Measurements from ENCODE around the gene LDB3. TPM values are rescaled to one million over a fixed set of nuclear protein-coding genes. Genes with fewer than 3 reads are reported as not detected.

LDB3 gene
- total RNA-seq, 2 experiments from 2014 or later: 0.05 to 0.08 TPM

- Mint-ChIP-seq H3K27me3 (no peaks in the 10 kb centered on the region), H3K4me3 (no peak overlapping the region), H3K36me3 (ENCODE audit: low read depth) (no peaks in the 10 kb centered on the region), H3K27ac (no peak overlapping the region), H3K9me3 (no peaks in the 10 kb centered on the region), H3K4me1 (ENCODE audit: low read depth) (no peaks in the 10 kb centered on the region)
- Histone ChIP-seq H3K4me1 (ENCODE audit: insufficient read depth, low read length) (no peaks in the 10 kb centered on the region), H3K36me3 (ENCODE audit: insufficient read depth, low read length) (no peaks in the 10 kb centered on the region), H3K9me3 (ENCODE audit: control insufficient read depth in 1 of 2, insufficient read depth in 1 of 2, low read length in 2 of 2) (no peaks in the 10 kb centered on the region), H3K27me3 (ENCODE audit: control insufficient read depth in 1 of 2, insufficient read depth in 2 of 2, low read length in 2 of 2) (no peaks in the 10 kb centered on the region), H3K27ac (ENCODE audit: low read depth in 1 of 2, low read length in 2 of 2) (no peak overlapping the region), H3K4me3 (ENCODE audit: low read length) (no peak overlapping the region)
- TF ChIP-seq, protein P1, sequence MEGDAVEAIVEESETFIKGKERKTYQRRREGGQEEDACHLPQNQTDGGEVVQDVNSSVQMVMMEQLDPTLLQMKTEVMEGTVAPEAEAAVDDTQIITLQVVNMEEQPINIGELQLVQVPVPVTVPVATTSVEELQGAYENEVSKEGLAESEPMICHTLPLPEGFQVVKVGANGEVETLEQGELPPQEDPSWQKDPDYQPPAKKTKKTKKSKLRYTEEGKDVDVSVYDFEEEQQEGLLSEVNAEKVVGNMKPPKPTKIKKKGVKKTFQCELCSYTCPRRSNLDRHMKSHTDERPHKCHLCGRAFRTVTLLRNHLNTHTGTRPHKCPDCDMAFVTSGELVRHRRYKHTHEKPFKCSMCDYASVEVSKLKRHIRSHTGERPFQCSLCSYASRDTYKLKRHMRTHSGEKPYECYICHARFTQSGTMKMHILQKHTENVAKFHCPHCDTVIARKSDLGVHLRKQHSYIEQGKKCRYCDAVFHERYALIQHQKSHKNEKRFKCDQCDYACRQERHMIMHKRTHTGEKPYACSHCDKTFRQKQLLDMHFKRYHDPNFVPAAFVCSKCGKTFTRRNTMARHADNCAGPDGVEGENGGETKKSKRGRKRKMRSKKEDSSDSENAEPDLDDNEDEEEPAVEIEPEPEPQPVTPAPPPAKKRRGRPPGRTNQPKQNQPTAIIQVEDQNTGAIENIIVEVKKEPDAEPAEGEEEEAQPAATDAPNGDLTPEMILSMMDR (IDR thresholded peaks at IDR 0.05): no peak
- DNase-seq (no peak), ATAC-seq (ENCODE audit: poor library complexity) (no peak)
- ChIA-PET CTCF (no interaction called here), POLR2A (no interaction called here)
- intact Hi-C loops (cut with DNase I, micrococcal nuclease): no loop called here
These were observed 34.9 kb downstream of the LDB3 start for GRCh38 chr10:86703176-86703575.

DNA sequence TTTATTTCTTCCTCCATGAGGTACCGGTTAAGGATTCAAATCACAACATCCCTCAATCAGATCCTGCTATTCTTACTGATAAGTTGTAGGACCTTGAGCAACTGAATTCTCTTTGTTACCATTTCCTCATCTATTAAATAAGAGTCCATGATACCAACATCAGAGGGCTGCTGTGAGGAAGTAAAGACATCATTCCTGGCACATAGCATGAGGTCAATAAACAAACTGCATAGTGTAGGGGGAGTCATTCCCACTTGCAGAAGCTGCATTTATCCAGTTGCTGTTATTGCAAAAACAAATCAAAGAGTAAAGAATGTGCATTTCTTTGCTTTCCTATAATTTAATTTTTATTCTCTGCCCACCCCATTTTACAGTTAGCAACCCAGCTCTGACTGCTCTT is 36.8 kb downstream of the LDB3 start:
- Mint-ChIP-seq H3K9me3 (no peaks in the 10 kb centered on the region), H3K27me3 (no peaks in the 10 kb centered on the region), H3K4me3 (no peak overlapping the region), H3K36me3 (ENCODE audit: low read depth) (no peaks in the 10 kb centered on the region), H3K27ac (no peak overlapping the region), H3K4me1 (ENCODE audit: low read depth) (no peaks in the 10 kb centered on the region)
- Histone ChIP-seq H3K27ac (ENCODE audit: low read depth in 1 of 2, low read length in 2 of 2) (no peak overlapping the region), H3K36me3 (ENCODE audit: insufficient read depth, low read length) (no peaks in the 10 kb centered on the region), H3K4me3 (ENCODE audit: low read length) (no peak overlapping the region), H3K4me1 (ENCODE audit: insufficient read depth, low read length) (no peaks in the 10 kb centered on the region), H3K9me3 (ENCODE audit: control insufficient read depth in 1 of 2, insufficient read depth in 1 of 2, low read length in 2 of 2) (peaks cover 0 to 4% of the 10 kb centered on the region in 2 experiments), H3K27me3 (ENCODE audit: control insufficient read depth in 1 of 2, insufficient read depth in 2 of 2, low read length in 2 of 2) (no peaks in the 10 kb centered on the region)
- DNase-seq (no peak), ATAC-seq (ENCODE audit: poor library complexity) (no peak)
- CTCF ChIA-PET: no interaction called here
- POLR2A ChIA-PET: no interaction called here
- TF ChIP-seq, protein P1 (IDR thresholded peaks at IDR 0.05): no peak
- intact Hi-C loops (cut with DNase I, micrococcal nuclease): no loop called here

DNA sequence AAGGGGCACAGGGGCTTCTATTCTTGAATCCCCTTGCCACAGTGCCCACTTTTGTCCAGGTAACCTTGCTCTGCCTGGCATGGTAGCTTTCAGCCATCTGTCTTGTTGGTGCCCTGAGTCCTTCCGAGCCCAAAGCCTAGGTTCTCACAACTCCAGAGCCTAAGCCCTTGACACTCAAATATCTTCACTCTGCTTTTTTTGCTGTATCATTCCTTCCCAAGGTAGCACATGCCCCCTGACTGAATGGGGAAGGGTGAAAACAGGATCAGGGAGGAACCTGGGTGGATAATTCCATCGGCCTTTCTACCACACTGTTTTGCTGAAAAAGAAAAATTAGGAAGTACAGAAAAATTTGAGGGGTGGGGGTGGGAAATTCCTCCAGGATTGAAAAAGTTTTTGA is 37.6 kb downstream of the LDB3 start:
- peaks cover 7% of the 10 kb centered on the region for H3K4me1 ChIP-seq (ENCODE audit: insufficient read depth, low read length)
- no peak overlapping the region for H3K4me3 Mint-ChIP-seq
- H3K27me3 Mint-ChIP-seq: no peaks in the 10 kb centered on the region
- no peak overlapping the region for H3K4me3 ChIP-seq (ENCODE audit: low read length)
- H3K36me3 ChIP-seq (ENCODE audit: insufficient read depth, low read length): no peaks in the 10 kb centered on the region
- POLR2A ChIA-PET: no interaction called here
- H3K9me3 ChIP-seq (ENCODE audit: control insufficient read depth in 1 of 2, insufficient read depth in 1 of 2, low read length in 2 of 2): peaks cover 0 to 9% of the 10 kb centered on the region in 2 experiments
- peaks cover 4% of the 10 kb centered on the region for H3K36me3 Mint-ChIP-seq (ENCODE audit: low read depth)
- intact Hi-C loops (cut with DNase I, micrococcal nuclease): no loop called here
- no peak for DNase-seq
- ATAC-seq (ENCODE audit: poor library complexity): no peak
- peaks cover 5% of the 10 kb centered on the region for H3K4me1 Mint-ChIP-seq (ENCODE audit: low read depth)
- TF ChIP-seq, protein P1 (IDR thresholded peaks at IDR 0.05): no peak
- H3K27ac Mint-ChIP-seq: no peak overlapping the region
- no peak overlapping the region for H3K27ac ChIP-seq (ENCODE audit: low read depth in 1 of 2, low read length in 2 of 2)
- CTCF ChIA-PET: no interaction called here
- no peaks in the 10 kb centered on the region for H3K27me3 ChIP-seq (ENCODE audit: control insufficient read depth in 1 of 2, insufficient read depth in 2 of 2, low read length in 2 of 2)
- no peaks in the 10 kb centered on the region for H3K9me3 Mint-ChIP-seq

Measured in CD4-positive, alpha-beta T cell (primary cell).